Neural crest cell (in vitro differentiated cells): ENCODE measurements around the gene PIK3C2G. TPM values are rescaled to one million over a fixed set of nuclear protein-coding genes. Genes with fewer than 3 reads are reported as not detected.

Experiments used
- DNase-seq: peaks from one replicate; pipeline ENCODE4 v3.0.0; 2021; ENCODE audit warnings: low read depth, mixed read lengths, low spot score
- H3K27ac Mint-ChIP-seq: one replicate; pipeline ENCODE4 v1.8.0; 2021; ENCODE audit warnings: mild to moderate bottlenecking, mixed read lengths; ENCODE audit not compliant: unreplicated experiment
- H3K27me3 Mint-ChIP-seq: 2 replicates; pipeline ENCODE4 v1.8.0; 2021; ENCODE audit warnings: low read depth, mild to moderate bottlenecking, mixed read lengths
- H3K36me3 Mint-ChIP-seq: 2 replicates; pipeline ENCODE4 v1.8.0; 2021; ENCODE audit warnings: low read depth, mild to moderate bottlenecking, mixed read lengths
- H3K4me1 Mint-ChIP-seq: 2 replicates; pipeline ENCODE4 v1.8.0; 2021; ENCODE audit warnings: mixed read lengths
- H3K4me3 Mint-ChIP-seq: one replicate; pipeline ENCODE4 v1.8.0; 2021; ENCODE audit warnings: mild to moderate bottlenecking, mixed read lengths
- H3K9me3 Mint-ChIP-seq: 2 replicates; pipeline ENCODE4 v1.8.0; 2021; ENCODE audit warnings: mixed read lengths
- total RNA-seq: library from RNA; stranded (reverse); gene quantifications from 2 replicates; pipeline ENCODE4 v1.2.1, GENCODE V29; 2021
- TF ChIP-seq, protein P1 (sequence below): fragments of 200-600 bp; sonication (generic); conservative IDR thresholded peaks from 2 replicates; pipeline ENCODE4 v1.5.0; 2021; ENCODE audit warnings: antibody characterized with exemption, mild to moderate bottlenecking

PIK3C2G gene
- total RNA-seq, 1 donor from 2014 or later, result not detected

- H3K9me3 Mint-ChIP-seq, result peaks cover 2% of the 10 kb centered on the region
- TF ChIP-seq, protein P1, sequence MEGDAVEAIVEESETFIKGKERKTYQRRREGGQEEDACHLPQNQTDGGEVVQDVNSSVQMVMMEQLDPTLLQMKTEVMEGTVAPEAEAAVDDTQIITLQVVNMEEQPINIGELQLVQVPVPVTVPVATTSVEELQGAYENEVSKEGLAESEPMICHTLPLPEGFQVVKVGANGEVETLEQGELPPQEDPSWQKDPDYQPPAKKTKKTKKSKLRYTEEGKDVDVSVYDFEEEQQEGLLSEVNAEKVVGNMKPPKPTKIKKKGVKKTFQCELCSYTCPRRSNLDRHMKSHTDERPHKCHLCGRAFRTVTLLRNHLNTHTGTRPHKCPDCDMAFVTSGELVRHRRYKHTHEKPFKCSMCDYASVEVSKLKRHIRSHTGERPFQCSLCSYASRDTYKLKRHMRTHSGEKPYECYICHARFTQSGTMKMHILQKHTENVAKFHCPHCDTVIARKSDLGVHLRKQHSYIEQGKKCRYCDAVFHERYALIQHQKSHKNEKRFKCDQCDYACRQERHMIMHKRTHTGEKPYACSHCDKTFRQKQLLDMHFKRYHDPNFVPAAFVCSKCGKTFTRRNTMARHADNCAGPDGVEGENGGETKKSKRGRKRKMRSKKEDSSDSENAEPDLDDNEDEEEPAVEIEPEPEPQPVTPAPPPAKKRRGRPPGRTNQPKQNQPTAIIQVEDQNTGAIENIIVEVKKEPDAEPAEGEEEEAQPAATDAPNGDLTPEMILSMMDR, result no peak
- no peak for DNase-seq
- H3K4me3 Mint-ChIP-seq, result no peak overlapping the region
- no peaks in the 10 kb centered on the region for H3K36me3 Mint-ChIP-seq
- no peaks in the 10 kb centered on the region for H3K27me3 Mint-ChIP-seq
- no peak overlapping the region for H3K27ac Mint-ChIP-seq
- H3K4me1 Mint-ChIP-seq, result no peaks in the 10 kb centered on the region
Measured at GRCh38 chr12:18358077-18358476, 96.8 kb downstream of the PIK3C2G start.

DNA sequence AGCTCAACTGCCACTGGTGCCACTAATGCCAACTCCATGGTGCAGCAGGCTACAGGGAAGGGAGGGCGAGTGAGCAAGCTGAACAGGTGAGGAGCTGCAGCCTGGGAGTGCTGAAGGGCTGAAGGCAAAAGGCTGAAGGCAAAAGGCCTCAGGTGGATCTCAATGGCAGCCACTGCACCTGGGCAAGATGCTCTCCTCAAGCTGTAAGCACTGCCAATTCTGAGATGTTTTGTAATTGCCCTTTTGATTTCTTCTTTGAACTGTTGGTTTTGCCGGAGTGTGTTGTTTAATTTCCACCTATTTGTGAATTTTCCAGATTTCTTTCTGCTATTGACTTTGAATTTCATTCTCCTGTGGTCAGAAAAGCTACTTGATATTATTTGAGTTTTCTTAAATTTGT is 97.6 kb downstream of the PIK3C2G start:
- H3K36me3 Mint-ChIP-seq, result no peaks in the 10 kb centered on the region
- TF ChIP-seq, protein P1, result no peak
- no peak overlapping the region for H3K4me3 Mint-ChIP-seq
- H3K27me3 Mint-ChIP-seq, result no peaks in the 10 kb centered on the region
- peaks cover under 1% of the 10 kb centered on the region for H3K9me3 Mint-ChIP-seq
- no peak overlapping the region for H3K27ac Mint-ChIP-seq
- no peak for DNase-seq
- no peaks in the 10 kb centered on the region for H3K4me1 Mint-ChIP-seq

GRCh38 chr12:18361433-18361832 is 100.1 kb downstream of the PIK3C2G start:
- no peak for DNase-seq
- Mint-ChIP-seq H3K4me1 (no peaks in the 10 kb centered on the region), H3K4me3 (no peak overlapping the region), H3K27ac (no peak overlapping the region), H3K27me3 (no peaks in the 10 kb centered on the region), H3K36me3 (no peaks in the 10 kb centered on the region), H3K9me3 (no peaks in the 10 kb centered on the region)
- TF ChIP-seq, protein P1, result peak; percentile 39

DNA sequence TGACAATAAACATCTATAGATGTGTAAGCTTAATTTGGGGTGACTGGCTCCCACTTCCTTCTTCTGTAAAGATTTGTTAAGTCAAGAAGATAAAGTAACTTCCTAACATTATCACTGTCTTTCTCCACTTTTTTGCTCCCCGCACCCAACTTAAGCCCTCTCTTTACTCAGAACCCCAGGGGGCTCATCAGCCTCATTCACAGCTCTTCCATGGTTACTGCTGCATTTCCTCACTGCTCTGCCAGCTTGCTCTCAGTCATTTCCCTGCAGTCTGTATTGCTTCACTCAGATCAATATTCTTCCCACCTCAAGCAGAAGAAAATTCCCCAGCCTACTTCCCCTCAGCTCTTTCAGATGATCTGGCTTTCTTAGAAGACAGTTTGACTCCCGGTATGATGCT is 102.0 kb downstream of the PIK3C2G start:
- Mint-ChIP-seq H3K4me3 (no peak overlapping the region), H3K27ac (no peak overlapping the region), H3K4me1 (no peaks in the 10 kb centered on the region), H3K9me3 (no peaks in the 10 kb centered on the region), H3K36me3 (no peaks in the 10 kb centered on the region), H3K27me3 (no peaks in the 10 kb centered on the region)
- DNase-seq, result no peak
- TF ChIP-seq, protein P1, result no peak

- TF ChIP-seq, protein P1, result no peak
- H3K4me3 Mint-ChIP-seq, result no peak overlapping the region
- no peak overlapping the region for H3K27ac Mint-ChIP-seq
- H3K4me1 Mint-ChIP-seq, result no peaks in the 10 kb centered on the region
- no peaks in the 10 kb centered on the region for H3K27me3 Mint-ChIP-seq
- no peak for DNase-seq
- peaks cover 2% of the 10 kb centered on the region for H3K9me3 Mint-ChIP-seq
- no peaks in the 10 kb centered on the region for H3K36me3 Mint-ChIP-seq
Measured at GRCh38 chr12:18368594-18368993, 107.3 kb downstream of the PIK3C2G start.

- H3K36me3 Mint-ChIP-seq, result no peaks in the 10 kb centered on the region
- no peak for DNase-seq
- TF ChIP-seq, protein P1, result no peak
- peaks cover 11% of the 10 kb centered on the region for H3K9me3 Mint-ChIP-seq
- H3K27ac Mint-ChIP-seq, result no peak overlapping the region
- no peaks in the 10 kb centered on the region for H3K4me1 Mint-ChIP-seq
- no peak overlapping the region for H3K4me3 Mint-ChIP-seq
- H3K27me3 Mint-ChIP-seq, result no peaks in the 10 kb centered on the region
Measured at GRCh38 chr12:18373181-18373580, 111.9 kb downstream of the PIK3C2G start.
